Tibial nerve (tissue), 4 donors: ENCODE measurements around the gene TAF5L. TPM values are rescaled to one million over a fixed set of nuclear protein-coding genes. Genes with fewer than 3 reads are reported as not detected.

Source experiments
- DNase-seq, 2 donors: peaks; one replicate each; pipeline ENCODE4 v3.0.0-alpha.2; 2019; ENCODE audit warnings: low spot score in 2 of 2
- H3K27ac ChIP-seq, 4 donors: fragments of 200-600 bp; sonication (generic) in 3 of 4; one replicate each; pipeline ENCODE4 v1.5.1; 2017 to 2019; ENCODE audit warnings: mild to moderate bottlenecking in 1 of 4
- H3K27me3 ChIP-seq, 2 donors: fragments of 200-600 bp; sonication (generic) in 1 of 2; one replicate each; pipeline versions ENCODE4 v1.5.1 to v1.6.0; 2017 to 2019
- H3K36me3 ChIP-seq, 3 donors: fragments of 200-600 bp; sonication (generic); one replicate each; pipeline ENCODE4 v1.5.1; 2018 to 2019
- H3K4me1 ChIP-seq, 4 donors: fragments of 200-600 bp; sonication (generic) in 3 of 4; one replicate each; pipeline ENCODE4 v1.5.1; 2017 to 2019
- H3K4me3 ChIP-seq, 4 donors: fragments of 200-600 bp; sonication (generic) in 3 of 4; one replicate each; pipeline ENCODE4 v1.5.1; 2017 to 2019; ENCODE audit warnings: mild to moderate bottlenecking in 1 of 4, moderate library complexity in 1 of 4
- H3K9me3 ChIP-seq, 4 donors: fragments of 200-600 bp; sonication (generic) in 3 of 4; one replicate each; pipeline ENCODE4 v1.5.1; 2017 to 2019
- EP300 ChIP-seq, 2 donors: sonication (generic); formaldehyde crosslinking; IDR thresholded peaks; one replicate each; pipeline ENCODE4 v1.6.1; 2017; ENCODE audit warnings: antibody characterized with exemption in 2 of 2, mild to moderate bottlenecking in 1 of 2
- POLR2A ChIP-seq, 2 donors: fragments of 450-650 bp; IDR thresholded peaks; one replicate each; pipeline ENCODE4 v1.6.1; 2017; ENCODE audit warnings: antibody characterized with exemption in 2 of 2, mild to moderate bottlenecking in 2 of 2, moderate library complexity in 2 of 2
- WGBS, 2 donors: methylation state at CpG; one replicate each; pipeline ENCODE4 v1.1.5; 2018; 5-methylcytosine and 5-hydroxymethylcytosine counted together
- total RNA-seq, 4 donors: library from RNA; depleted of rRNA; stranded (reverse); fragments of >200 nt; gene quantifications; one replicate each; pipeline ENCODE4 v1.1.0, GENCODE V29; 2016
- TF ChIP-seq, protein P1 (sequence below), 5 experiments: fragments of 200-600 bp in 3 of 5; fragments of 450-650 bp in 2 of 5; sonication (generic) in 3 of 5; IDR thresholded peaks; one replicate each; pipeline ENCODE4 v1.5.1; 2016 to 2019; ENCODE audit warnings: antibody characterized with exemption in 5 of 5, mild to moderate bottlenecking in 3 of 5, moderate library complexity in 2 of 5

Gene TAF5L
- total RNA-seq, 4 donors from 2014 or later: 7.1 to 18.6 (median 8.6) TPM

DNA sequence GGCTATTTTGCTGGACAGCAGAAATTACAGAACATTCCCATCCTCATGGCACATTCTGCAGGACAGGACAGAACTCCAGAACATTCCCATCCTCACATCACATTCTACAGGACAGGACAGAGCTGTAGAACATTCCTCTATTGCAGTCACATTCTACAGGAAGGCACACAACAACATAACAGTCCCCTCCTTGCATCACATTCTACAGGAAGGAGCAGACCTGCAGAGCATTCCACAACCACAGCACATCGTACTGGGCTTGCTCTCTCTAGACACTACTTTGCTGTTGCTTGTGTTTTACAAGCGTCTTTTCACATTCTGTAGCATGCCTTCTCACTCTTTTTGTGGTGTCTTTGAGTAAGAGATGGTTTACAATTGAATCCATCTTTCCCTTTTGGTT, 40.6 kb downstream of the TAF5L start:
- 69 to 76% methylated on average over 2 of the region's 2 CpGs for WGBS, 2 donors
- no peak overlapping the region for H3K4me3 ChIP-seq
- DNase-seq: no peak
- no peaks in the 10 kb centered on the region for H3K9me3 ChIP-seq
- H3K27ac ChIP-seq: no peak overlapping the region
- TF ChIP-seq POLR2A (IDR thresholded peaks at IDR 0.05): no peak
- TF ChIP-seq, protein P1, sequence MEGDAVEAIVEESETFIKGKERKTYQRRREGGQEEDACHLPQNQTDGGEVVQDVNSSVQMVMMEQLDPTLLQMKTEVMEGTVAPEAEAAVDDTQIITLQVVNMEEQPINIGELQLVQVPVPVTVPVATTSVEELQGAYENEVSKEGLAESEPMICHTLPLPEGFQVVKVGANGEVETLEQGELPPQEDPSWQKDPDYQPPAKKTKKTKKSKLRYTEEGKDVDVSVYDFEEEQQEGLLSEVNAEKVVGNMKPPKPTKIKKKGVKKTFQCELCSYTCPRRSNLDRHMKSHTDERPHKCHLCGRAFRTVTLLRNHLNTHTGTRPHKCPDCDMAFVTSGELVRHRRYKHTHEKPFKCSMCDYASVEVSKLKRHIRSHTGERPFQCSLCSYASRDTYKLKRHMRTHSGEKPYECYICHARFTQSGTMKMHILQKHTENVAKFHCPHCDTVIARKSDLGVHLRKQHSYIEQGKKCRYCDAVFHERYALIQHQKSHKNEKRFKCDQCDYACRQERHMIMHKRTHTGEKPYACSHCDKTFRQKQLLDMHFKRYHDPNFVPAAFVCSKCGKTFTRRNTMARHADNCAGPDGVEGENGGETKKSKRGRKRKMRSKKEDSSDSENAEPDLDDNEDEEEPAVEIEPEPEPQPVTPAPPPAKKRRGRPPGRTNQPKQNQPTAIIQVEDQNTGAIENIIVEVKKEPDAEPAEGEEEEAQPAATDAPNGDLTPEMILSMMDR (IDR thresholded peaks at IDR 0.05): no peak
- no peak for TF ChIP-seq EP300 (IDR thresholded peaks at IDR 0.05)
- peaks cover 0 to 13% (median 0%) of the 10 kb centered on the region in 4 donors for H3K4me1 ChIP-seq
- H3K27me3 ChIP-seq: no peaks in the 10 kb centered on the region
- peaks cover 0 to 13% (median 0%) of the 10 kb centered on the region in 3 donors for H3K36me3 ChIP-seq

DNA sequence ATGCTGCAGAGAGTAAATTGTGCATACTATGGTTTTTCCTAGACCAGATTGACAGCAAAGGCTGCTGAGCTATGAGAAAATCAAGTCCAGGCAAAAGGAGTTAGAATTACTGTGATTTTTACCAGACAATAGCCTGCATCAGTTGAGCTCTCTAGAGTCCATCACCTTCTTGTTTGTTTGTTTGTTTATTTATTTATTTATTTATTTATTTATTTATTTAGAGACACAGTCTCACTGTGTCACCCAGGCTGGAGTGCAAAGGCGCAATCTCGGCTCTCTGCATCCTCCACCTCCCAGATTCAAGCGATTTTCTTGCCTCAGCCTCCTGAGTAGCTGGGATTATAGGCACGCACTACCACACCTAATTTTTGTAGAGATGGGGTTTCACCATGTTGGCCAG, 43.2 kb downstream of the TAF5L start:
- H3K36me3 ChIP-seq: peaks cover 0 to under 1% (median 0%) of the 10 kb centered on the region in 3 donors
- no peaks in the 10 kb centered on the region for H3K9me3 ChIP-seq
- H3K27me3 ChIP-seq: no peaks in the 10 kb centered on the region
- DNase-seq: no peak
- peaks cover 0 to 29% (median 2%) of the 10 kb centered on the region in 4 donors for H3K4me1 ChIP-seq
- H3K27ac ChIP-seq: peak overlapping the region in 1 of 4 donors; percentile 30
- no peak overlapping the region for H3K4me3 ChIP-seq
- 94 to 97% methylated on average over 4 of the region's 4 CpGs for WGBS, 2 donors
- TF ChIP-seq EP300 (IDR thresholded peaks at IDR 0.05) (no peak), POLR2A (IDR thresholded peaks at IDR 0.05) (no peak)
- TF ChIP-seq, protein P1 (IDR thresholded peaks at IDR 0.05): no peak

DNA sequence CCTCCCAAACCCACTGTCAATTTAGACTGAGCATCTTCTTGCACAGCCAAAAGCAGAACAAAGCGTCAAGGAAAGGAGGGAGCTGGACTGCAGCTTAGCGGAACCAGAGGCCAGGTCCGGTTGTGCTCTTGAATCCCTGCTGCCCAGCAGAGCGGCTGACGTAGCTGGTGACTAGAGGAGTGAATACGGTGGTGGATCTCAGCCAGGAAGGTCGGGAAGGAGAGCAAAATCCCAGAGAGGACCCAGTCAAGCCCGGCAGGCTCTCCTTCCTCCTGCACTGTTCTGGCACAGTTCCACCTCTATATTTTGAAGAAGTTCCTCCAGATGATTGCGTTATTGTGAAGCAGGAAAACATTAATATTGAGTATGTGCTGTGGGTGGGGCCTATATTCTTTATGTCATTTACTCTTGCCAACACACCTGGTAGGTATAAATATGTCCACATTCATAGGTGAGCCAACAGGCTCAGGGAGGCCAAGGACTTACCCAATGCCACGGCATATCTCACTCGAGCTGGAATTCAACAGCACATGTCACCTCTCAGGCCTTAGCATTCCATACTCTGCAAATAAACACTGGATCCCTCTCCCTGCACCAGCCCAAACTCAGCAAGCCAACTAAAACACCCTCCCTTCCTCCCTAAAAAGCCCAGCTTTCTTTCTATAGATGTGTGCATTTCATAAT, 43.8 kb downstream of the TAF5L start:
- Histone ChIP-seq H3K9me3 (no peaks in the 10 kb centered on the region), H3K27me3 (no peaks in the 10 kb centered on the region), H3K36me3 (no peaks in the 10 kb centered on the region), H3K4me3 (no peak overlapping the region), H3K27ac (peak overlapping the region in 1 of 4 donors; percentile 30), H3K4me1 (peaks cover 0 to 29% (median 2%) of the 10 kb centered on the region in 4 donors)
- peak in 1 of 2 donors; percentile 65 for DNase-seq
- WGBS, 2 donors: 25 to 26% methylated on average over 11 of the region's 11 CpGs
- peak in 1 of 2 donors; percentile 27 for TF ChIP-seq EP300 (IDR thresholded peaks at IDR 0.05)
- TF ChIP-seq, protein P1 (IDR thresholded peaks at IDR 0.05): no peak

DNA sequence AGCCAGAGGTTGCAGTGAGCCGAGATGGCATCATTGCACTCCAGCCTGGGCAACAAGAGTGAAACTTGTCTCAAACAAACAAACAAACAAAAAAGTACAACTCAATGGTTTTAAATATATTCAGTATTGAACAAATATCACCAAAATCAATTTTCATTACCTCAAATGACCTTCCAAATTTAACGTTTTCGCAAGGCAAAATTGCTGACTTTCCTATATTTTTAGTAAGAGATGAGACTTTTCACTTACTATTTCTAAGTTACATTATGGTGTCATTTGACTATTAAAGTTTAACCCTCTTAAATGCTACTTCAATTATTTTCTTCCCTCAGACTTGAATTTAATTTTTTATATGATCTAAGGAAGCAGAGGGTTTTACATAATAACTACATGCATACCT, 44.4 kb downstream of the TAF5L start:
- TF ChIP-seq EP300 (IDR thresholded peaks at IDR 0.05) (no peak), POLR2A (IDR thresholded peaks at IDR 0.05) (no peak)
- TF ChIP-seq, protein P1 (IDR thresholded peaks at IDR 0.05): no peak

DNA sequence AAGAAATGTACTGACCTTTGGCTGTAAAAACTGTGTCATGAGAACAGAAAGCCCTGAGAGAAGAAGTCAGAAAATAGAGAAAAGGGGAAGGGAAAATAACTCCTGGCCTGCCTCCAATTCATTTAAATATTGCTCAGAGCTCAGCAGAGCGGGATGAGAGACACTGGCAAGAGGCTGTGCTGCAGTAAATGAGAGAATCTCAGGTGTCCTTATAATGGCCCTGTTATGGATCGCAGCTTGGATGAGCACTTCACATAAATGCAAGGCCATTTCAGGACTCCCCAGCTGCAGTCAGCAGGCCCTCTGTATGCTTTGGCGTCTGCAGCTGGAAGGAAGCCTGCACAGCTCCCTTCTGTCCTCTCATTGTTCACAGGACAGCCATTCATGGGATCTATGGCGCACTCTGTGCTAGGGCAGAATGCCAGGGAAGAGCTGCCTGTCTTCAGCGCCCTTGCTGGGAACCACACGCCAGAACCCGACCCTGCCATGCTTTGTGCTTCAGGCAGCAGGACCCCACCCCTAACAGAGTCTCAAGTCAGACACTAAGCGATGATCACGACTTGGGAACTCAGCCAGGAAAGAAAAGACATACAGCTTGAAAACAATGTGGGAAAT, 46.8 kb downstream of the TAF5L start:
- Histone ChIP-seq H3K4me3 (peak overlapping the region in 1 of 4 donors; percentile 8), H3K36me3 (no peaks in the 10 kb centered on the region), H3K27ac (peak overlapping the region in 3 of 4 donors; percentile 9 to 78 (median 45)), H3K9me3 (no peaks in the 10 kb centered on the region), H3K4me1 (peaks cover 0 to 29% (median 2%) of the 10 kb centered on the region in 4 donors), H3K27me3 (no peaks in the 10 kb centered on the region)
- DNase-seq: peak in 1 of 2 donors; percentile 34
- TF ChIP-seq EP300 (IDR thresholded peaks at IDR 0.05) (peak in 1 of 2 donors; percentile 27), POLR2A (IDR thresholded peaks at IDR 0.05) (no peak)
- WGBS, 2 donors: 9 to 14% methylated on average over 9 of the region's 9 CpGs

More for the DNA sequence above, 44.4 kb downstream of the TAF5L start:
- DNase-seq: no peak
- 78 to 83% methylated on average over 3 of the region's 3 CpGs for WGBS, 2 donors
- Histone ChIP-seq H3K4me1 (peaks cover 0 to 29% (median 2%) of the 10 kb centered on the region in 4 donors), H3K9me3 (no peaks in the 10 kb centered on the region), H3K4me3 (no peak overlapping the region), H3K36me3 (no peaks in the 10 kb centered on the region), H3K27me3 (no peaks in the 10 kb centered on the region), H3K27ac (no peak overlapping the region)
